ENCODE measurements around the gene OTOGL. TPM values are rescaled to one million over a fixed set of nuclear protein-coding genes. Genes with fewer than 3 reads are reported as not detected.

OTOGL gene
- polyA plus RNA-seq, 3 donors: not detected

DNA sequence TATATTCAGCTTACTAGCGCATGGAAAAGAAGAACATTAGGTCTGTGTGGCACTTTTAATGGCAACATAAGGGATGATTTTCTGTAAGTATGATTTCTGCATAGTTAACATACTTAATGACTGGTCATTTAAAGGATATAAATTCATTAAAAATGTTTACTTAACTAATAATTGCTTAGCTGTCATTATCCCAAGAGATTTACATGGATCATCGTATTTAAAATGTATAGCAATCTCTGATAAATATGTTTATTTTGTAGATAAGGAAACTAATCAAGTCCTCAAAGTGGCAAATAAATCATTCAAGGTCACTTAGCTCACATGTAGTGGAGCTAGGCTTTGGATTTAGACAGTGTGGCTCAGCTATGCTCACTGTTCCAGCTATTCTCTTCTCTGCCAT is 158.6 kb downstream of the OTOGL start:
- H3K36me3 Mint-ChIP-seq: no peaks in the 10 kb centered on the region
- no peak overlapping the region for H3K4me3 Mint-ChIP-seq
- TF ChIP-seq, protein P1, sequence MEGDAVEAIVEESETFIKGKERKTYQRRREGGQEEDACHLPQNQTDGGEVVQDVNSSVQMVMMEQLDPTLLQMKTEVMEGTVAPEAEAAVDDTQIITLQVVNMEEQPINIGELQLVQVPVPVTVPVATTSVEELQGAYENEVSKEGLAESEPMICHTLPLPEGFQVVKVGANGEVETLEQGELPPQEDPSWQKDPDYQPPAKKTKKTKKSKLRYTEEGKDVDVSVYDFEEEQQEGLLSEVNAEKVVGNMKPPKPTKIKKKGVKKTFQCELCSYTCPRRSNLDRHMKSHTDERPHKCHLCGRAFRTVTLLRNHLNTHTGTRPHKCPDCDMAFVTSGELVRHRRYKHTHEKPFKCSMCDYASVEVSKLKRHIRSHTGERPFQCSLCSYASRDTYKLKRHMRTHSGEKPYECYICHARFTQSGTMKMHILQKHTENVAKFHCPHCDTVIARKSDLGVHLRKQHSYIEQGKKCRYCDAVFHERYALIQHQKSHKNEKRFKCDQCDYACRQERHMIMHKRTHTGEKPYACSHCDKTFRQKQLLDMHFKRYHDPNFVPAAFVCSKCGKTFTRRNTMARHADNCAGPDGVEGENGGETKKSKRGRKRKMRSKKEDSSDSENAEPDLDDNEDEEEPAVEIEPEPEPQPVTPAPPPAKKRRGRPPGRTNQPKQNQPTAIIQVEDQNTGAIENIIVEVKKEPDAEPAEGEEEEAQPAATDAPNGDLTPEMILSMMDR (IDR thresholded peaks at IDR 0.05): no peak
- H3K79me2 ChIP-seq (ENCODE audit: insufficient read depth, low read length): no peaks in the 10 kb centered on the region
- H3K4me3 ChIP-seq (replicated peaks in 1 of 3; ENCODE audit: low read depth in 2 of 3, low read length in 3 of 3): no peak overlapping the region
- H3K9me3 Mint-ChIP-seq: peaks cover 0 to 3% (median 1%) of the 10 kb centered on the region in 7 donors
- no peaks in the 10 kb centered on the region for H3K4me1 ChIP-seq (ENCODE audit: control insufficient read depth in 1 of 2, insufficient read depth in 2 of 2, low read length in 2 of 2)
- no peaks in the 10 kb centered on the region for H3K4me1 Mint-ChIP-seq
- WGBS (ENCODE audit: insufficient coverage): no CpG with 5 or more reads among the region's 2 CpGs
- H2AFZ ChIP-seq (ENCODE audit: insufficient read depth, low read depth, low read length, poor library complexity, severe bottlenecking): no peak overlapping the region
- H4K20me1 ChIP-seq (ENCODE audit: insufficient read depth, low read length): no peaks in the 10 kb centered on the region
- H3K4me2 ChIP-seq (replicated peaks; ENCODE audit: extremely low read depth, low read length, poor library complexity, severe bottlenecking): no peak overlapping the region
- H3K9ac ChIP-seq (ENCODE audit: insufficient read depth, low read length, poor library complexity, severe bottlenecking): no peak overlapping the region
- intact Hi-C loops (cut with micrococcal nuclease): no loop called here
- H3K27ac ChIP-seq (ENCODE audit: low read depth in 1 of 2, low read length in 2 of 2): no peak overlapping the region
- H3K27ac Mint-ChIP-seq: no peak overlapping the region
- H3K9me3 ChIP-seq (replicated peaks in 1 of 2; ENCODE audit: control insufficient read depth in 1 of 2, insufficient read depth in 1 of 2, low read length in 2 of 2): no peaks in the 10 kb centered on the region
- peaks cover 0 to 2% (median 0%) of the 10 kb centered on the region in 3 donors for H3K27me3 Mint-ChIP-seq (ENCODE audit: low read depth in 3 of 3)
- DNase-seq: no peak
- no peaks in the 10 kb centered on the region for H3K36me3 ChIP-seq (replicated peaks in 1 of 2; ENCODE audit: control insufficient read depth in 1 of 2, insufficient read depth in 2 of 2, low read length in 2 of 2)
- no peaks in the 10 kb centered on the region for H3K27me3 ChIP-seq (ENCODE audit: control insufficient read depth in 2 of 2, insufficient read depth in 2 of 2, low read length in 2 of 2)

DNA sequence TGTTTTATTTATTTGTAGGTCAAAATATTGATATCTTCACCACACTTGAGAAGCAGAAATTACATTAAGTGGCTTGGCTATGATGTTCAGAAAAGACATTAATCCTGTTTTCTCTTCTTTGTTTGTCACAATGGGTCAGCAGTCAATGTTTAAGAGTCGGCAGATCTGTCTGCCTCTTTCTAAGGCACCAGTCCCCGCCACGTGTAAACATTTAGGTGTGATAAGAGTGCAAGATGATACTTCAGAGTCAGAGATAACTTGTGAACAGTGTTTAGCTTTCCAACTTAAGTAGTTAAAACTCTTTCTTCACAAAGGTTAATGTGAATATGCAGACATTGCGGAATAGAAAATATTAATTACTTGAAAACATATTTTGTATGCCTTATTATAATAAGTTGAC is 160.9 kb downstream of the OTOGL start:
- H4K20me1 ChIP-seq (ENCODE audit: insufficient read depth, low read length): no peaks in the 10 kb centered on the region
- H3K9ac ChIP-seq (ENCODE audit: insufficient read depth, low read length, poor library complexity, severe bottlenecking): no peak overlapping the region
- H3K27ac ChIP-seq (ENCODE audit: low read depth in 1 of 2, low read length in 2 of 2): no peak overlapping the region
- no CpG with 5 or more reads among the region's 4 CpGs for WGBS (ENCODE audit: insufficient coverage)
- intact Hi-C loops (cut with micrococcal nuclease): no loop called here
- Mint-ChIP-seq H3K9me3 (peaks cover 0 to 3% (median 1%) of the 10 kb centered on the region in 7 donors), H3K27ac (no peak overlapping the region), H3K27me3 (ENCODE audit: low read depth in 3 of 3) (no peaks in the 10 kb centered on the region), H3K36me3 (no peaks in the 10 kb centered on the region), H3K4me3 (no peak overlapping the region), H3K4me1 (no peaks in the 10 kb centered on the region)
- H3K4me3 ChIP-seq (replicated peaks in 1 of 3; ENCODE audit: low read depth in 2 of 3, low read length in 3 of 3): no peak overlapping the region
- H3K4me1 ChIP-seq (ENCODE audit: control insufficient read depth in 1 of 2, insufficient read depth in 2 of 2, low read length in 2 of 2): no peaks in the 10 kb centered on the region
- H2AFZ ChIP-seq (ENCODE audit: insufficient read depth, low read depth, low read length, poor library complexity, severe bottlenecking): no peak overlapping the region
- H3K27me3 ChIP-seq (ENCODE audit: control insufficient read depth in 2 of 2, insufficient read depth in 2 of 2, low read length in 2 of 2): no peaks in the 10 kb centered on the region
- no peaks in the 10 kb centered on the region for H3K36me3 ChIP-seq (replicated peaks in 1 of 2; ENCODE audit: control insufficient read depth in 1 of 2, insufficient read depth in 2 of 2, low read length in 2 of 2)
- TF ChIP-seq, protein P1 (IDR thresholded peaks at IDR 0.05): no peak
- no peak overlapping the region for H3K4me2 ChIP-seq (replicated peaks; ENCODE audit: extremely low read depth, low read length, poor library complexity, severe bottlenecking)
- H3K79me2 ChIP-seq (ENCODE audit: insufficient read depth, low read length): no peaks in the 10 kb centered on the region
- no peak for DNase-seq
- no peaks in the 10 kb centered on the region for H3K9me3 ChIP-seq (replicated peaks in 1 of 2; ENCODE audit: control insufficient read depth in 1 of 2, insufficient read depth in 1 of 2, low read length in 2 of 2)
